Liver (tissue), 9 donors: ENCODE data around the gene SGPL1. TPM values are rescaled to one million over a fixed set of nuclear protein-coding genes. Genes with fewer than 3 reads are reported as not detected.

Experiments used
- DNase-seq: peaks from one replicate; pipeline ENCODE4 v3.0.0-alpha.2; 2017; ENCODE audit warnings: low spot score
- H3K27ac ChIP-seq, 2 donors: one replicate each; pipeline ENCODE4 v1.7.0; 2013; ENCODE audit warnings: inconsistent platforms in 2 of 2, low read length in 2 of 2, control low read depth in 1 of 2, low read depth in 1 of 2, mild to moderate bottlenecking in 1 of 2
- H3K27me3 ChIP-seq, 4 donors: one replicate each; pipeline versions ENCODE4 v1.6.1 to v1.7.0; 2013; ENCODE audit warnings: low read length in 3 of 4, inconsistent platforms in 1 of 4, mild to moderate bottlenecking in 1 of 4, moderate library complexity in 1 of 4; ENCODE audit not compliant: control insufficient read depth in 4 of 4, insufficient read depth in 4 of 4
- H3K36me3 ChIP-seq, 4 donors: one replicate each; pipeline versions ENCODE4 v1.6.1 to v1.7.0; 2013; ENCODE audit warnings: low read length in 3 of 4, mild to moderate bottlenecking in 3 of 4, low read depth in 1 of 4, moderate library complexity in 1 of 4; ENCODE audit not compliant: control insufficient read depth in 4 of 4, insufficient read depth in 3 of 4
- H3K4me1 ChIP-seq, 4 donors: one replicate each; pipeline versions ENCODE4 v1.6.1 to v1.7.0; 2013; ENCODE audit warnings: low read length in 3 of 4, mild to moderate bottlenecking in 3 of 4, moderate library complexity in 1 of 4; ENCODE audit not compliant: control insufficient read depth in 4 of 4, insufficient read depth in 4 of 4
- H3K4me3 ChIP-seq, 3 donors: one replicate each; pipeline versions ENCODE4 v1.6.1 to v1.7.0; 2013; ENCODE audit warnings: low read length in 3 of 3, control low read depth in 1 of 3, low read depth in 1 of 3, mild to moderate bottlenecking in 1 of 3
- H3K9ac ChIP-seq, 2 donors: one replicate each; pipeline ENCODE4 v1.7.0; 2013; ENCODE audit warnings: low read length in 2 of 2, mild to moderate bottlenecking in 2 of 2, moderate library complexity in 2 of 2, control low read depth in 1 of 2, low read depth in 1 of 2
- H3K9me3 ChIP-seq, 4 donors: one replicate each; pipeline versions ENCODE4 v1.6.1 to v1.7.0; 2013; ENCODE audit warnings: low read length in 3 of 4; ENCODE audit not compliant: control insufficient read depth in 4 of 4
- EGR1 ChIP-seq, 2 donors: IDR thresholded peaks; 2 replicates each; pipeline ENCODE4 v1.6.1; 2016 to 2018; ENCODE audit warnings: antibody characterized with exemption in 2 of 2, low read depth in 2 of 2
- FOXA1 ChIP-seq: IDR thresholded peaks from 2 replicates; pipeline ENCODE4 v1.6.1; 2016; ENCODE audit warnings: antibody characterized with exemption
- FOXA2 ChIP-seq: IDR thresholded peaks from 2 replicates; pipeline ENCODE4 v1.6.1; 2016; ENCODE audit warnings: antibody characterized with exemption
- GABPA ChIP-seq, 2 donors: IDR thresholded peaks in 1 of 2; conservative IDR thresholded peaks in 1 of 2; 2 replicates each; pipeline ENCODE4 v1.6.1; 2016; ENCODE audit warnings: antibody characterized with exemption in 2 of 2, mild to moderate bottlenecking in 1 of 2, moderate library complexity in 1 of 2
- HNF4A ChIP-seq, 2 donors: conservative IDR thresholded peaks; 2 replicates each; pipeline ENCODE4 v1.6.1; 2016; ENCODE audit warnings: antibody characterized with exemption in 2 of 2, mild to moderate bottlenecking in 2 of 2
- HNF4G ChIP-seq: IDR thresholded peaks from 2 replicates; pipeline ENCODE4 v1.6.1; 2016; ENCODE audit warnings: antibody characterized with exemption
- JUND ChIP-seq, 2 donors: IDR thresholded peaks; 2 replicates each; pipeline ENCODE4 v1.6.1; 2016; ENCODE audit warnings: antibody characterized with exemption in 2 of 2
- NR2F2 ChIP-seq: IDR thresholded peaks from 2 replicates; pipeline ENCODE4 v1.6.1; 2016; ENCODE audit warnings: antibody characterized with exemption
- RAD21 ChIP-seq, 2 donors: IDR thresholded peaks; 2 replicates each; pipeline ENCODE4 v1.6.1; 2016; ENCODE audit warnings: antibody characterized with exemption in 2 of 2, mild to moderate bottlenecking in 2 of 2
- RXRA ChIP-seq, 2 donors: IDR thresholded peaks; 2 replicates each; pipeline ENCODE4 v1.6.1; 2017 to 2018; ENCODE audit warnings: antibody characterized with exemption in 2 of 2, mild to moderate bottlenecking in 1 of 2
- SP1 ChIP-seq: IDR thresholded peaks from 2 replicates; pipeline ENCODE4 v1.6.1; 2018; ENCODE audit warnings: antibody characterized with exemption, mild to moderate bottlenecking
- TAF1 ChIP-seq: conservative IDR thresholded peaks from 2 replicates; pipeline ENCODE4 v1.6.1; 2016; ENCODE audit warnings: antibody characterized with exemption, mild to moderate bottlenecking
- YY1 ChIP-seq: IDR thresholded peaks from 2 replicates; pipeline ENCODE4 v1.6.1; 2016; ENCODE audit warnings: antibody characterized with exemption, mild to moderate bottlenecking
- WGBS: extraction: QIAGEN DNeasy Blood & Tissue Kit; methylation state at CpG from one replicate; pipeline ENCODE4 v1.1.7; 2013; 5-methylcytosine and 5-hydroxymethylcytosine counted together
- polyA plus RNA-seq, 2 donors: library from polyadenylated mRNA; stranded (reverse) in 1 of 2; unstranded in 1 of 2; fragments of 200-250 nt in 1 of 2; fragments of >200 nt in 1 of 2; fragmentation: Nextera tagmentation in 1 of 2; extraction: Ambion mirVana in 1 of 2; gene quantifications; one replicate each; pipeline versions ENCODE4 v1.2.1 to v1.2.3, GENCODE V29; 2013 to 2015
- total RNA-seq, 2 donors: library from RNA; depleted of rRNA; stranded (reverse); fragments of >200 nt; gene quantifications; one replicate each; pipeline ENCODE4 v1.2.3, GENCODE V29; 2014
- TF ChIP-seq, protein P1 (sequence below): IDR thresholded peaks from 2 replicates; pipeline ENCODE4 v1.6.1; 2016; ENCODE audit warnings: antibody characterized with exemption
- TF ChIP-seq, protein P2 (sequence below): IDR thresholded peaks from 2 replicates; pipeline ENCODE4 v1.6.1; 2016; ENCODE audit warnings: antibody characterized with exemption
- TF ChIP-seq, protein P3 (sequence below): IDR thresholded peaks from 2 replicates; pipeline ENCODE4 v1.6.1; 2016; ENCODE audit warnings: antibody characterized with exemption
- TF ChIP-seq, protein P4 (sequence below): fragments of 150-350 bp; IDR thresholded peaks from 2 replicates; pipeline ENCODE4 v1.5.1; 2017; ENCODE audit warnings: improper control_type of control experiment, low read depth, low read length; ENCODE audit not compliant: missing input control
- TF ChIP-seq, protein P5 (sequence below): IDR thresholded peaks from 2 replicates; pipeline ENCODE4 v1.6.1; 2016; ENCODE audit warnings: antibody characterized with exemption, mild to moderate bottlenecking
- donor health status: healthy.
- donor health status: healthy.
- donor health status: healthy.
- donor health status: healthy.
- donor health status: healthy.

Gene SGPL1
- total and polyA plus RNA-seq, 4 donors = 11.8 to 37.1 (median 16.8) TPM

DNA sequence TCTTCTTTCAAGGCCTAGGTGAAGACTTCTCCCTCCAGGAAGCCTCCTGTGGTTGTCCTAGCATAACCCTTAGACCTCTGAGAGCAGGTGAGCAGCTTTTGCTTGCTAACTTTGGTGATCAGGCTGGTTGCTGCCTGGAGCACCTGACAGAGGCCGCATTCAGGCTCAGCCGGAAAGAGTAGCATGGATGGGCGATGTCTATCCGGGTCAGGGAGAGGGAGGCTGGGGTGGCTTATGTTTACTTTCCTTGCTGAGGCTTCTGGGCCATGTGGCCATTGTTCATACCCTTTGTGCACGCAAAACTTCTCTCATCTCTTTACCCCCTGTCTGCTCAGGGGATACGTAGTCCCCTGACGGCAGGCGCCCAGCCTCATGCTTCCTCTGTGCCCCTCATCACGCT is 100.1 kb downstream of the SGPL1 start:
- whole genome bisulfite sequencing = 94% methylated on average over 9 of the region's 9 CpGs
- H3K27me3 ChIP-seq = no peaks in the 10 kb centered on the region
- H3K9ac ChIP-seq = no peak overlapping the region
- TF ChIP-seq GABPA (IDR thresholded peaks at IDR 0.05 in 1 of 2, conservative IDR thresholded peaks at IDR 0.05 in 1 of 2) (no peak), HNF4A (conservative IDR thresholded peaks at IDR 0.05) (no peak), EGR1 (IDR thresholded peaks at IDR 0.05; ENCODE audit: low read depth in 2 of 2) (no peak), TAF1 (no peak)
- TF ChIP-seq, protein P1, sequence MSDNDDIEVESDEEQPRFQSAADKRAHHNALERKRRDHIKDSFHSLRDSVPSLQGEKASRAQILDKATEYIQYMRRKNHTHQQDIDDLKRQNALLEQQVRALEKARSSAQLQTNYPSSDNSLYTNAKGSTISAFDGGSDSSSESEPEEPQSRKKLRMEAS = no peak
- TF ChIP-seq, protein P2, sequence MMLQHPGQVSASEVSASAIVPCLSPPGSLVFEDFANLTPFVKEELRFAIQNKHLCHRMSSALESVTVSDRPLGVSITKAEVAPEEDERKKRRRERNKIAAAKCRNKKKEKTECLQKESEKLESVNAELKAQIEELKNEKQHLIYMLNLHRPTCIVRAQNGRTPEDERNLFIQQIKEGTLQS = no peak
- no peak overlapping the region for H3K4me3 ChIP-seq
- H3K36me3 ChIP-seq = no peaks in the 10 kb centered on the region
- no peak overlapping the region for H3K27ac ChIP-seq
- no peak for DNase-seq
- H3K4me1 ChIP-seq = no peaks in the 10 kb centered on the region
- H3K9me3 ChIP-seq = no peaks in the 10 kb centered on the region

DNA sequence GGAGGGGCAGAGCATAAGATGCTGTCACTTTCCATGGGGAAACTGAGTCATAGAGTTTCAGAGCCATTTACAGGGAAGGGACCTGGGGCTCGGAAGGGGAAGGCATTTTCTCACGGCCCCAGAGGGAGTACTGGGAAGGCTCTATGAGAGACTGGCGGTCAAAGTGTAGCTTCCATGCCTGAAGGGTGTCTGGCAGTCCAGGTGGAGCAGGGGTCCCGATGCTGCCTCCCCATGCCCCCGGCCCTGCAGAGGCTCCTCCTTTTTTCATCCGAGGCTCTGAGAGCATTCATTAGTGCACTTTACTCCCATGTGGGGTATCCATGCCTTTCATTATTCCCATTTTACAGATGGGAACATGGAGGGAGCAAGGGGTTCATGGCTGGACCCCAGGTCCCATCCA is 100.5 kb downstream of the SGPL1 start:
- WGBS = 89% methylated on average over 6 of the region's 6 CpGs
- Histone ChIP-seq H3K9me3 (no peaks in the 10 kb centered on the region), H3K36me3 (no peaks in the 10 kb centered on the region), H3K9ac (no peak overlapping the region), H3K27ac (no peak overlapping the region), H3K4me3 (no peak overlapping the region), H3K27me3 (no peaks in the 10 kb centered on the region), H3K4me1 (no peaks in the 10 kb centered on the region)
- no peak for DNase-seq
- TF ChIP-seq TAF1 (no peak), FOXA2 (no peak), HNF4G (no peak), EGR1 (IDR thresholded peaks at IDR 0.05; ENCODE audit: low read depth in 2 of 2) (no peak), SP1 (no peak), JUND (IDR thresholded peaks at IDR 0.05) (no peak), NR2F2 (no peak), RXRA (IDR thresholded peaks at IDR 0.05) (no peak), FOXA1 (no peak), GABPA (IDR thresholded peaks at IDR 0.05 in 1 of 2, conservative IDR thresholded peaks at IDR 0.05 in 1 of 2) (no peak), YY1 (no peak), HNF4A (conservative IDR thresholded peaks at IDR 0.05) (no peak), RAD21 (IDR thresholded peaks at IDR 0.05) (no peak)
- TF ChIP-seq, protein P3, sequence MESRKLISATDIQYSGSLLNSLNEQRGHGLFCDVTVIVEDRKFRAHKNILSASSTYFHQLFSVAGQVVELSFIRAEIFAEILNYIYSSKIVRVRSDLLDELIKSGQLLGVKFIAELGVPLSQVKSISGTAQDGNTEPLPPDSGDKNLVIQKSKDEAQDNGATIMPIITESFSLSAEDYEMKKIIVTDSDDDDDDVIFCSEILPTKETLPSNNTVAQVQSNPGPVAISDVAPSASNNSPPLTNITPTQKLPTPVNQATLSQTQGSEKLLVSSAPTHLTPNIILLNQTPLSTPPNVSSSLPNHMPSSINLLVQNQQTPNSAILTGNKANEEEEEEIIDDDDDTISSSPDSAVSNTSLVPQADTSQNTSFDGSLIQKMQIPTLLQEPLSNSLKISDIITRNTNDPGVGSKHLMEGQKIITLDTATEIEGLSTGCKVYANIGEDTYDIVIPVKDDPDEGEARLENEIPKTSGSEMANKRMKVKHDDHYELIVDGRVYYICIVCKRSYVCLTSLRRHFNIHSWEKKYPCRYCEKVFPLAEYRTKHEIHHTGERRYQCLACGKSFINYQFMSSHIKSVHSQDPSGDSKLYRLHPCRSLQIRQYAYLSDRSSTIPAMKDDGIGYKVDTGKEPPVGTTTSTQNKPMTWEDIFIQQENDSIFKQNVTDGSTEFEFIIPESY = no peak
- TF ChIP-seq, protein P4, sequence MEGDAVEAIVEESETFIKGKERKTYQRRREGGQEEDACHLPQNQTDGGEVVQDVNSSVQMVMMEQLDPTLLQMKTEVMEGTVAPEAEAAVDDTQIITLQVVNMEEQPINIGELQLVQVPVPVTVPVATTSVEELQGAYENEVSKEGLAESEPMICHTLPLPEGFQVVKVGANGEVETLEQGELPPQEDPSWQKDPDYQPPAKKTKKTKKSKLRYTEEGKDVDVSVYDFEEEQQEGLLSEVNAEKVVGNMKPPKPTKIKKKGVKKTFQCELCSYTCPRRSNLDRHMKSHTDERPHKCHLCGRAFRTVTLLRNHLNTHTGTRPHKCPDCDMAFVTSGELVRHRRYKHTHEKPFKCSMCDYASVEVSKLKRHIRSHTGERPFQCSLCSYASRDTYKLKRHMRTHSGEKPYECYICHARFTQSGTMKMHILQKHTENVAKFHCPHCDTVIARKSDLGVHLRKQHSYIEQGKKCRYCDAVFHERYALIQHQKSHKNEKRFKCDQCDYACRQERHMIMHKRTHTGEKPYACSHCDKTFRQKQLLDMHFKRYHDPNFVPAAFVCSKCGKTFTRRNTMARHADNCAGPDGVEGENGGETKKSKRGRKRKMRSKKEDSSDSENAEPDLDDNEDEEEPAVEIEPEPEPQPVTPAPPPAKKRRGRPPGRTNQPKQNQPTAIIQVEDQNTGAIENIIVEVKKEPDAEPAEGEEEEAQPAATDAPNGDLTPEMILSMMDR = no peak
- TF ChIP-seq, protein P2 = no peak
- TF ChIP-seq, protein P1 = no peak
- TF ChIP-seq, protein P5, sequence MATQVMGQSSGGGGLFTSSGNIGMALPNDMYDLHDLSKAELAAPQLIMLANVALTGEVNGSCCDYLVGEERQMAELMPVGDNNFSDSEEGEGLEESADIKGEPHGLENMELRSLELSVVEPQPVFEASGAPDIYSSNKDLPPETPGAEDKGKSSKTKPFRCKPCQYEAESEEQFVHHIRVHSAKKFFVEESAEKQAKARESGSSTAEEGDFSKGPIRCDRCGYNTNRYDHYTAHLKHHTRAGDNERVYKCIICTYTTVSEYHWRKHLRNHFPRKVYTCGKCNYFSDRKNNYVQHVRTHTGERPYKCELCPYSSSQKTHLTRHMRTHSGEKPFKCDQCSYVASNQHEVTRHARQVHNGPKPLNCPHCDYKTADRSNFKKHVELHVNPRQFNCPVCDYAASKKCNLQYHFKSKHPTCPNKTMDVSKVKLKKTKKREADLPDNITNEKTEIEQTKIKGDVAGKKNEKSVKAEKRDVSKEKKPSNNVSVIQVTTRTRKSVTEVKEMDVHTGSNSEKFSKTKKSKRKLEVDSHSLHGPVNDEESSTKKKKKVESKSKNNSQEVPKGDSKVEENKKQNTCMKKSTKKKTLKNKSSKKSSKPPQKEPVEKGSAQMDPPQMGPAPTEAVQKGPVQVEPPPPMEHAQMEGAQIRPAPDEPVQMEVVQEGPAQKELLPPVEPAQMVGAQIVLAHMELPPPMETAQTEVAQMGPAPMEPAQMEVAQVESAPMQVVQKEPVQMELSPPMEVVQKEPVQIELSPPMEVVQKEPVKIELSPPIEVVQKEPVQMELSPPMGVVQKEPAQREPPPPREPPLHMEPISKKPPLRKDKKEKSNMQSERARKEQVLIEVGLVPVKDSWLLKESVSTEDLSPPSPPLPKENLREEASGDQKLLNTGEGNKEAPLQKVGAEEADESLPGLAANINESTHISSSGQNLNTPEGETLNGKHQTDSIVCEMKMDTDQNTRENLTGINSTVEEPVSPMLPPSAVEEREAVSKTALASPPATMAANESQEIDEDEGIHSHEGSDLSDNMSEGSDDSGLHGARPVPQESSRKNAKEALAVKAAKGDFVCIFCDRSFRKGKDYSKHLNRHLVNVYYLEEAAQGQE = no peak
